GM12872 (cell line): ENCODE results near the gene GAB2.

Source experiments
- CTCF ChIP-seq: IDR thresholded peaks from 3 replicates; pipeline ENCODE4 v1.5.1; 2011; ENCODE audit warnings: low read depth, mild to moderate bottlenecking, low read length, moderate library complexity; ENCODE audit not compliant: insufficient read depth

GAB2 gene

DNA sequence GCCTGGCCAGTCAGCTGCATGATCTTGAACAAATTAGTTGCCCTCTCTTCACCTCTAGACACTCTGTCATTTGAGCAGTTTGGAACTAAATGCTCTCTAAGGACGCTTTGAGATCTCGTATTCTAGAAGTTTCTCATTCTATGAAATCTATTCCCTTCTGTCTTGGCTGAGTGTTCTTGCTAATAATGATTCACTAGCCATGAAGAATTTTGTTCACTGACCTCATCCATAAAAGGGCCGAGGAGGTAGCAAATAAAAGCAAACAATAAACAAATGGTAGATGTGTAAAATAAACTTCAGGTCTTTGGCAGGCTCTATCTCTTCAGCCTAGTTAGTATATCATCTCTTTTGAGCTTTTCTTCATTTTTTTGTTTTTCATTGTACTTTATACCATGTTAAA lies 152.3 kb downstream of the GAB2 start:
- TF ChIP-seq CTCF, result no peak

DNA sequence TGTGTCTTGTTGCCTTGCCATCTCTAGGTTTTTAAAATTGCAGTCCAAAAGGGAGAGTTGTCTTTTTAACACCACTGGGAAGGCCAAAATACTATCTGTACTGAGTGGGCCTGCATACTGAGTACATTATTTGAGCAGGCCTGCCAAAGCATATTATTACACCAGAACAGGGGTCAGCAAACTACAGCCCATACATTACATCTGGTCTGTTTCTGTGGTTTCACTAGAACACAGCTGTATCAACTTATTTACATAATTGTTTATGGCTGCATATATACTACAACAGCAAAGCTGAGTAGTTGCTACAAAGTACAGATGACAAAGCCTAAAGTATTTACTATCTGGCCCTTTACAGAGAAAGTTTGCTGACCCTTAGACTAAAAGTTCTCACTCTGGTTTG lies 154.9 kb downstream of the GAB2 start:
- no peak for TF ChIP-seq CTCF

- TF ChIP-seq CTCF, result no peak
Observed at GRCh38 chr11:78262238-78262637, 155.4 kb downstream of the GAB2 start.

GRCh38 chr11:78261828-78262227 lies 155.8 kb downstream of the GAB2 start:
- TF ChIP-seq CTCF, result no peak

DNA sequence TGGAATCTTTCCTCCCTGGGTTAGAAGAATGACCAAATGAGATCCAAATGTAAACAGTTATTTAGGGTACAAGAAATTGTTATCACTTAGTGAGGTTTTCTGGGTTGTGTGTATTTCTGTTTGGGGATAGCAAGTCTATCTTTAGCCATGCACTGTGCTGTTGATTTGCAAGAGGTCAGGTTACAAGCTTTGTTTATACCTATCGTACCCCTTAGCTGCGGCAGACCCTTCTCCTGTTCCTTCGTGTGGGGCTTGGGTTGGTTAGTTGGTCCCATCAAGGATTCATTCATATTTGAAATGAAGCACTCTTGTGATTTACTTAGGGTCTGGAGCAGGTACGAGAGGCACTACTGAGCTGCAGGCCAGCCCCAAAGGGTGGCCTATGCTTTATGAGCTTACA lies 156.3 kb downstream of the GAB2 start:
- TF ChIP-seq CTCF, result no peak

DNA sequence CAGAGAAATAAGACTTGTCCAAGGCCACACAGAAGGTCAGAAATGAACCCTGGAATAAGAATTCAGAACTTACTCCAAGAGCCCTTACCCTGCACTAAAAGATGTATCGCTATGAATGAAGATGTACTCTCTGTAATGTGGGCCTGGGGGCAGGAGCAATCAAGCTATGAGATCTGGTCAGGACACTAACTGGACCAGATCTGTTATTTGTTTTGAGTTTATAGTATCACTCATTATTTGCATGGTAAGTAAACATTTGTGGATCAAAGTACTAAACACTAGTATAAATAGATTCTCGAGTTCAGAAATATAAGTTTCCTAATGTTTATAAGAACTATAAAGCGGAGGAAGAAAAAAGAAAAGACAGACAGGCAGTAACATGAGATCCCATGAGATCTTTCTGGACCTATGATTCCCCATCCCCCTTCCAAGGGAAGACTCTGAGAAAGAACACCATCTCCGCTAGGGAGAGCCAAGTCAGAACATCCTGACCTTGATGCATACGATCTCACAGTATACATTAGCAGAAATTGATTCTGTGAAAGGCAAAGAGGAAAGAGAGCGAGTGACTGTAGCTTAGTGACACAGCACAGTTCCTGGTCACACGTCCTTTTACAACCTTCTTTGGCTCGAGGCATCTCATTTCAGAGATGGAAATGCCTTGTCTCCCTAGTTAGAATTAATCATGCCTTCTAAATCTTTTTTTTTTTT lies 157.7 kb downstream of the GAB2 start:
- no peak for TF ChIP-seq CTCF

- no peak for TF ChIP-seq CTCF
Observed at GRCh38 chr11:78257654-78258053, 160.0 kb downstream of the GAB2 start.

GRCh38 chr11:78256962-78257361 lies 160.7 kb downstream of the GAB2 start:
- no peak for TF ChIP-seq CTCF
